Endothelial cell of umbilical vein (primary cell): ENCODE measurements around the gene CLCN5.

Experiments
- CTCF ChIP-seq, 2 donors: IDR thresholded peaks; 1 replicate in 1 of 2; 2 replicates in 1 of 2; pipeline ENCODE4 v1.5.1; 2011; ENCODE audit warnings: low read length in 2 of 2, mild to moderate bottlenecking in 2 of 2, moderate library complexity in 2 of 2, control low read depth in 1 of 2, inconsistent platforms in 1 of 2, low read depth in 1 of 2; ENCODE audit not compliant: insufficient read depth in 1 of 2; ENCODE audit errors: extremely low read depth in 1 of 2
- EZH2 ChIP-seq: IDR thresholded peaks from 2 replicates; pipeline ENCODE4 v1.6.1; 2012; ENCODE audit warnings: borderline replicate concordance, low read depth, mild to moderate bottlenecking, moderate library complexity, low read length, inconsistent platforms; ENCODE audit not compliant: severe bottlenecking
- GATA2 ChIP-seq: IDR thresholded peaks from 2 replicates; pipeline ENCODE4 v1.7.0; 2011; ENCODE audit warnings: low read depth, mild to moderate bottlenecking, moderate library complexity, mixed read lengths, low read length; ENCODE audit not compliant: insufficient read length, insufficient read depth
- JUN ChIP-seq: IDR thresholded peaks from 2 replicates; pipeline ENCODE4 v1.6.1; 2011; ENCODE audit warnings: borderline replicate concordance, low read depth; ENCODE audit not compliant: insufficient read length, insufficient read depth
- MAX ChIP-seq: IDR thresholded peaks from 2 replicates; pipeline ENCODE4 v1.6.1; 2011; ENCODE audit not compliant: insufficient read depth, insufficient read length
- MYC ChIP-seq: IDR thresholded peaks from one replicate; pipeline ENCODE4 v1.6.1; 2011; ENCODE audit warnings: mild to moderate bottlenecking, low read depth, low read length
- POLR2A ChIP-seq: IDR thresholded peaks from 2 replicates; pipeline ENCODE4 v1.6.1; 2012; ENCODE audit warnings: low read depth, mild to moderate bottlenecking, control low read depth, low read length
- POLR2AphosphoS5 ChIP-seq: IDR thresholded peaks from 2 replicates; pipeline ENCODE4 v1.6.1; 2012; ENCODE audit warnings: low read depth, mild to moderate bottlenecking, control low read depth, low read length, moderate library complexity; ENCODE audit not compliant: insufficient read depth

- TF ChIP-seq MAX (no peak), CTCF (IDR thresholded peaks at IDR 0.05; ENCODE audit: extremely low read depth in 1 of 2, insufficient read depth in 1 of 2, low read depth in 1 of 2, low read length in 2 of 2) (no peak), MYC (no peak), POLR2AphosphoS5 (no peak), POLR2A (no peak), EZH2 (no peak), JUN (no peak), GATA2 (no peak)
Observed at GRCh38 chrX:50000937-50001542, 78.6 kb downstream of the CLCN5 start.
